Ovary (tissue), 3 donors: ENCODE data around the gene LCP1.

ENCODE experiments used
- CTCF ChIP-seq, 3 donors: fragments of 450-650 bp in 2 of 3; fragments of 200-600 bp in 1 of 3; IDR thresholded peaks; one replicate each; pipeline versions ENCODE4 v1.5.1 to v1.8.0; 2016 to 2022; ENCODE audit warnings: antibody characterized with exemption in 3 of 3, mild to moderate bottlenecking in 1 of 3
- EP300 ChIP-seq: sonication (generic); formaldehyde crosslinking; IDR thresholded peaks from one replicate; pipeline ENCODE4 v1.6.1; 2017; ENCODE audit warnings: antibody characterized with exemption
- POLR2A ChIP-seq: fragments of 450-650 bp; IDR thresholded peaks from one replicate; pipeline ENCODE4 v1.6.1; 2017; ENCODE audit warnings: antibody characterized with exemption, mild to moderate bottlenecking, moderate library complexity
- donor health status: DM: no; HTN: no; CAD: no.

GRCh38 chr13:46169758-46170157, 12.2 kb downstream of the LCP1 start:
- TF ChIP-seq CTCF (IDR thresholded peaks at IDR 0.05) (no peak), POLR2A (no peak), EP300 (no peak)
